Hepatocyte (in vitro differentiated cells): ENCODE results near the gene PARD3B. TPM values are rescaled to one million over a fixed set of nuclear protein-coding genes. Genes with fewer than 3 reads are reported as not detected.

Source experiments
- DNase-seq: peaks from one replicate; pipeline ENCODE4 v3.0.0-alpha.2; 2016; ENCODE audit warnings: low spot score
- H2AFZ ChIP-seq: fragments of 200-600 bp; sonication (generic); 2 replicates; pipeline ENCODE4 v1.6.0; 2016; ENCODE audit warnings: antibody characterized with exemption, mild to moderate bottlenecking
- H3K27ac ChIP-seq: fragments of 200-600 bp; sonication (generic); 2 replicates; pipeline ENCODE4 v1.5.1; 2016; ENCODE audit warnings: mild to moderate bottlenecking
- H3K27me3 ChIP-seq: fragments of 200-600 bp; sonication (generic); 2 replicates; pipeline ENCODE4 v1.6.1; 2016
- H3K36me3 ChIP-seq: fragments of 200-600 bp; sonication (generic); replicated peaks from 2 replicates; pipeline ENCODE4 v1.5.1; 2016; ENCODE audit warnings: low read depth; ENCODE audit not compliant: insufficient read depth
- H3K4me1 ChIP-seq: fragments of 200-600 bp; sonication (generic); 2 replicates; pipeline ENCODE4 v1.5.1; 2016; ENCODE audit warnings: mild to moderate bottlenecking, moderate library complexity; ENCODE audit not compliant: insufficient read depth
- H3K4me2 ChIP-seq: fragments of 200-600 bp; sonication (generic); 2 replicates; pipeline ENCODE4 v1.6.0; 2016
- H3K4me3 ChIP-seq: fragments of 200-600 bp; sonication (generic); 2 replicates; pipeline ENCODE4 v1.5.1; 2016; ENCODE audit warnings: mild to moderate bottlenecking
- H3K79me2 ChIP-seq: fragments of 200-600 bp; sonication (generic); 2 replicates; pipeline ENCODE4 v1.6.0; 2017; ENCODE audit warnings: mild to moderate bottlenecking
- H3K9me2 ChIP-seq: fragments of 200-600 bp; sonication (generic); replicated peaks from 2 replicates; pipeline ENCODE4 v1.6.0; 2017; ENCODE audit warnings: mild to moderate bottlenecking; ENCODE audit not compliant: insufficient read depth
- H3K9me3 ChIP-seq: fragments of 200-600 bp; sonication (generic); 2 replicates; pipeline ENCODE4 v1.5.1; 2016; ENCODE audit warnings: low read depth, mild to moderate bottlenecking
- H4K20me1 ChIP-seq: fragments of 200-600 bp; sonication (generic); 2 replicates; pipeline ENCODE4 v1.6.0; 2016; ENCODE audit warnings: mild to moderate bottlenecking; ENCODE audit not compliant: insufficient read depth, poor library complexity, severe bottlenecking
- EZH2 ChIP-seq: fragments of 200-600 bp; sonication (generic); IDR thresholded peaks from 2 replicates; pipeline ENCODE4 v1.6.1; 2016; ENCODE audit warnings: antibody characterized with exemption, mild to moderate bottlenecking, borderline replicate concordance
- EZH2phosphoT487 ChIP-seq: fragments of 200-600 bp; sonication (generic); IDR thresholded peaks from one replicate; pipeline ENCODE4 v1.6.1; 2018; ENCODE audit warnings: antibody characterized with exemption, mild to moderate bottlenecking, low read depth, moderate library complexity; ENCODE audit not compliant: unreplicated experiment, severe bottlenecking
- WGBS: methylation state at CpG from one replicate; pipeline ENCODE4 v1.1.6; 2016; ENCODE audit warnings: low lambda C conversion rate; ENCODE audit errors: missing lambda C conversion rate; 5-methylcytosine and 5-hydroxymethylcytosine counted together
- polyA plus RNA-seq: library from polyadenylated mRNA; unstranded; fragments of >200 nt; fragmentation: Nextera tagmentation; extraction: Ambion mirVana; gene quantifications from 2 replicates; pipeline ENCODE4 v1.2.1, GENCODE V29; 2016
- total RNA-seq: library from RNA; depleted of rRNA; stranded (reverse); fragments of >200 nt; gene quantifications from 2 replicates; pipeline ENCODE4 v1.2.3, GENCODE V29; 2014
- TF ChIP-seq, protein P1 (sequence below): fragments of 200-600 bp; sonication (generic); IDR thresholded peaks from 2 replicates; pipeline ENCODE4 v1.5.1; 2016; ENCODE audit warnings: antibody characterized with exemption, mild to moderate bottlenecking; ENCODE audit not compliant: poor library complexity

Gene PARD3B
- total and polyA plus RNA-seq, 2 experiments from 2014 or later, result 11.5 to 21.7 TPM

DNA sequence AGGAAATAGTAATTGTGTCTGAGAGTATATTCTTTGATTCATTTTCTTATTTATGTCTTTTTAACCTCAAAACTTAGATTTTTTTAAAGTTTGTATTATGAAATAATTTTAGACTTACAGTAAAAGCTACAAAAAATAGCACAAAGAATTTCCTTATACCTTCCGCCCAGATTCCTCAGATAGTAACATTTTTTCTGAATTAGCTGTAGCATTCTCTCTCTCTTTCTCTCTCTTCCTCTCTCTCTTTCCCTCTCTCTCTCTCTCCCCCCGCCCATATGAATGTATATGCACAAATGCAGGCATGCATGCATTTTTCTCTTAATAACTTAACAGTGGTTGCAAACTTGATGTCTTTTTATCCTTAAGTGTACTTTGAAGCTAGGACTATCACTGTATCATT, 776.0 kb downstream of the PARD3B start:
- no peak for DNase-seq
- Histone ChIP-seq H3K79me2 (no peaks in the 10 kb centered on the region), H3K9me2 (no peaks in the 10 kb centered on the region), H4K20me1 (no peaks in the 10 kb centered on the region), H3K27ac (no peak overlapping the region), H3K4me2 (no peak overlapping the region), H3K4me3 (no peak overlapping the region), H3K4me1 (peaks cover 3% of the 10 kb centered on the region), H3K27me3 (no peaks in the 10 kb centered on the region), H2AFZ (no peak overlapping the region), H3K36me3 (no peaks in the 10 kb centered on the region), H3K9me3 (no peaks in the 10 kb centered on the region)
- TF ChIP-seq, protein P1, sequence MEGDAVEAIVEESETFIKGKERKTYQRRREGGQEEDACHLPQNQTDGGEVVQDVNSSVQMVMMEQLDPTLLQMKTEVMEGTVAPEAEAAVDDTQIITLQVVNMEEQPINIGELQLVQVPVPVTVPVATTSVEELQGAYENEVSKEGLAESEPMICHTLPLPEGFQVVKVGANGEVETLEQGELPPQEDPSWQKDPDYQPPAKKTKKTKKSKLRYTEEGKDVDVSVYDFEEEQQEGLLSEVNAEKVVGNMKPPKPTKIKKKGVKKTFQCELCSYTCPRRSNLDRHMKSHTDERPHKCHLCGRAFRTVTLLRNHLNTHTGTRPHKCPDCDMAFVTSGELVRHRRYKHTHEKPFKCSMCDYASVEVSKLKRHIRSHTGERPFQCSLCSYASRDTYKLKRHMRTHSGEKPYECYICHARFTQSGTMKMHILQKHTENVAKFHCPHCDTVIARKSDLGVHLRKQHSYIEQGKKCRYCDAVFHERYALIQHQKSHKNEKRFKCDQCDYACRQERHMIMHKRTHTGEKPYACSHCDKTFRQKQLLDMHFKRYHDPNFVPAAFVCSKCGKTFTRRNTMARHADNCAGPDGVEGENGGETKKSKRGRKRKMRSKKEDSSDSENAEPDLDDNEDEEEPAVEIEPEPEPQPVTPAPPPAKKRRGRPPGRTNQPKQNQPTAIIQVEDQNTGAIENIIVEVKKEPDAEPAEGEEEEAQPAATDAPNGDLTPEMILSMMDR, result no peak
- TF ChIP-seq EZH2phosphoT487 (no peak), EZH2 (no peak)
- WGBS, result 81% methylated on average over 2 of the region's 2 CpGs

- H3K36me3 ChIP-seq, result no peaks in the 10 kb centered on the region
- H3K4me2 ChIP-seq, result no peak overlapping the region
- no peaks in the 10 kb centered on the region for H4K20me1 ChIP-seq
- no peaks in the 10 kb centered on the region for H3K79me2 ChIP-seq
- H3K9me3 ChIP-seq, result no peaks in the 10 kb centered on the region
- no peak overlapping the region for H3K27ac ChIP-seq
- H2AFZ ChIP-seq, result no peak overlapping the region
- no peak for DNase-seq
- peaks cover 3% of the 10 kb centered on the region for H3K4me1 ChIP-seq
- no peaks in the 10 kb centered on the region for H3K27me3 ChIP-seq
- H3K9me2 ChIP-seq, result no peaks in the 10 kb centered on the region
- 95% methylated on average over 2 of the region's 2 CpGs for whole genome bisulfite sequencing
- no peak overlapping the region for H3K4me3 ChIP-seq
- TF ChIP-seq, protein P1, result peak; percentile 19
- no peak for TF ChIP-seq EZH2
Observed at GRCh38 chr2:205323929-205324328, 778.7 kb downstream of the PARD3B start.

GRCh38 chr2:205324355-205324754, 779.1 kb downstream of the PARD3B start:
- no peaks in the 10 kb centered on the region for H3K36me3 ChIP-seq

More at GRCh38 chr2:205324355-205324754, 779.1 kb downstream of the PARD3B start:
- H3K27me3 ChIP-seq, result no peaks in the 10 kb centered on the region
- H3K9me3 ChIP-seq, result no peaks in the 10 kb centered on the region
- no peak for DNase-seq
- no peak overlapping the region for H3K27ac ChIP-seq
- no peaks in the 10 kb centered on the region for H3K79me2 ChIP-seq
- TF ChIP-seq, protein P1, result no peak
- TF ChIP-seq EZH2phosphoT487, result no peak
- TF ChIP-seq EZH2, result no peak
- no peaks in the 10 kb centered on the region for H4K20me1 ChIP-seq
- peaks cover 3% of the 10 kb centered on the region for H3K4me1 ChIP-seq
- no peaks in the 10 kb centered on the region for H3K9me2 ChIP-seq
- no peak overlapping the region for H3K4me2 ChIP-seq
- H3K4me3 ChIP-seq, result no peak overlapping the region
- H2AFZ ChIP-seq, result no peak overlapping the region
